ENCODE measurements around the gene CIBAR2. TPM values are rescaled to one million over a fixed set of nuclear protein-coding genes. Genes with fewer than 3 reads are reported as not detected.
A peak's percentile ranks its signal among the peaks of the same experiment; 100 is the strongest.

CIBAR2 gene
- total RNA-seq, 5 donors from 2014 or later (not counting 1 experiment from before 2014, with no cell fraction given) = not detected

DNA sequence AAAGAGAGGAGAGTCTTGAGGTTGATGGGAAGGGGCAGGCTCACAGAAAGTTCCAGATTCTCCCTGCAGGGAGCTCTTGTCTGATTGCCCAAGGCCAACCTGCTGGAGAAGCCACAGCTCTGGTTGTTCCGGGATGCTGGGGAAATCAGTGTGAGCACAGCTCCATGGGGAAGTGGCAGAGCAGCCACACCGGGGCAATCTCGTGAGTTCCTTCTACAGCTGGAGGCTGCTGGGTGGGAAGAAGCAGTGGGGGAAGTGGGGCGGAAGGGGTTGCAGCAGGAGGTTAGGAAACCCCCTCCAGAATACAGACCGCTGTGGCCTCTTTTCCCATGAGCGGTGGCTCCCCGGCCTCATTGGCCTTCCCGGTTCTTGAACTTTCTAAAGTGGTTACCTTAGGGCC, 50.7 kb downstream of the CIBAR2 start:
- Histone ChIP-seq H3K9me3 (no peaks in the 10 kb centered on the region), H3K4me1 (ENCODE audit: control insufficient read depth in 1 of 2, extremely low read depth in 1 of 2, insufficient read depth in 2 of 2, low read length in 2 of 2) (peaks cover 5 to 39% of the 10 kb centered on the region in 2 experiments), H3K27ac (ENCODE audit: low read length) (no peak overlapping the region), H3K27me3 (replicated peaks in 1 of 2; ENCODE audit: control insufficient read depth in 2 of 2, extremely low read depth in 1 of 2, insufficient read depth in 2 of 2, low read length in 1 of 2) (no peaks in the 10 kb centered on the region), H3K4me3 (ENCODE audit: control insufficient read depth in 1 of 2, extremely low read depth in 1 of 2, low read length in 1 of 2) (no peak overlapping the region), H3K36me3 (ENCODE audit: control insufficient read depth in 2 of 2, extremely low read depth in 1 of 2, insufficient read depth in 1 of 2, low read length in 1 of 2) (no peaks in the 10 kb centered on the region)
- Mint-ChIP-seq H3K4me3 (no peak overlapping the region), H3K9me3 (no peaks in the 10 kb centered on the region), H3K27me3 (no peaks in the 10 kb centered on the region), H3K27ac (no peak overlapping the region), H3K4me1 (peaks cover 26 to 49% (median 32%) of the 10 kb centered on the region in 3 donors), H3K36me3 (peaks cover 12% of the 10 kb centered on the region)
- CTCF ChIA-PET = interaction anchor here in 1 of 2 donors (0.5 kb wide), 1 partner anchor 107 kb away, joined by 3 read pairs; no protein-coding TSS in a partner anchor
- peak in 1 of 4 experiments; percentile 64 for ATAC-seq (replicated peaks in 1 of 4)
- WGBS (ENCODE audit: insufficient coverage) = 80% methylated on average over 5 of the region's 8 CpGs
- POLR2A ChIA-PET = no interaction called here
- DNase-seq = peak in 3 of 35 experiments; percentile 4 to 50 (median 25)

DNA sequence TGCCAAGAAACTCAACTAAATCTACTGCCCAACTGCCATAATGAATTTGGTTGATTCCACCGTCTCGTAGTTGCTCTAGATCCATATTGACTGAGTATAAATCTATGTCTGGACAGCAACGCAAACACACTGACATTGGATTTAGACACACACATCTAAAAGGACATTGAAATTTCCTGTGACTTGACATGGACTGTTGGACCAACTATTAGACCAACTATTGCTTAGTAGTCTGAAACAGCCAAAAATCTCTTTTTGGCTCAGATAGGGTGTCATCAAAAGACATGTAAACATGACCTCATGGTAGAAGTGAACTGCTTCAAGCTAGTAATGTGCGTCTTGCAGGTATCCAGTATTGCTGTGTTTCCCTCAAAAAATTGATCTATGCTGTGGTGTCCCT, 53.4 kb downstream of the CIBAR2 start:
- Mint-ChIP-seq H3K27me3 (no peaks in the 10 kb centered on the region), H3K4me1 (peaks cover 47 to 62% (median 54%) of the 10 kb centered on the region in 3 donors), H3K36me3 (peaks cover 7% of the 10 kb centered on the region), H3K4me3 (no peak overlapping the region), H3K27ac (peak overlapping the region in 1 of 2 donors; percentile 60), H3K9me3 (no peaks in the 10 kb centered on the region)
- no peaks in the 10 kb centered on the region for H3K36me3 ChIP-seq (ENCODE audit: control insufficient read depth in 2 of 2, extremely low read depth in 1 of 2, insufficient read depth in 1 of 2, low read length in 1 of 2)
- WGBS (ENCODE audit: insufficient coverage) = 60% methylated on average over 1 of the region's 4 CpGs
- ATAC-seq (replicated peaks in 1 of 4) (no peak), DNase-seq (no peak)
- no peak overlapping the region for H3K4me3 ChIP-seq (ENCODE audit: control insufficient read depth in 1 of 2, extremely low read depth in 1 of 2, low read length in 1 of 2)
- H3K4me1 ChIP-seq (ENCODE audit: control insufficient read depth in 1 of 2, extremely low read depth in 1 of 2, insufficient read depth in 2 of 2, low read length in 2 of 2) = peaks cover 18 to 60% of the 10 kb centered on the region in 2 experiments
- ChIA-PET POLR2A (no interaction called here), CTCF (interaction anchor here in 1 of 2 donors (0.7 kb wide), 1 partner anchor 24 kb away, joined by 3 read pairs; no protein-coding TSS in a partner anchor)
- H3K27ac ChIP-seq (ENCODE audit: low read length) = no peak overlapping the region
- no peaks in the 10 kb centered on the region for H3K27me3 ChIP-seq (replicated peaks in 1 of 2; ENCODE audit: control insufficient read depth in 2 of 2, extremely low read depth in 1 of 2, insufficient read depth in 2 of 2, low read length in 1 of 2)
- H3K9me3 ChIP-seq = no peaks in the 10 kb centered on the region

DNA sequence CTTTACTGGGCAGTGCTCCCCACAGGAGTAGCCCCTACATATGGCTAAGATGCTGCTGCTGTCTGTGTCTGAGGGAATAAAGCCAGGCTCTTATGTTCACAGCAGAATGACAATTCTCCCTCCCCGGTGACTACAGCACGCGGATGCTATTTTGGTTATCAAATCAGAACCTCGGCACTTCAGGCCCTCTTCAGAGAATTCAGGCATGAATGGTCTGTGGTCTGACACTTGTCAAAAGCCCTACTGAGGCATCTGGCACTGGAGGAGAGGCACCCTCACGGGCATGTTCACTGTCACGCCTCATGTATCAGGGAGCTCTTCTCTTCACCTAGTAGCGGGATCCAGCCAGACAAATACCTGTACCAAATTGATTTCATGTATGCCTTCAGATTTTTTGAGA, 54.3 kb downstream of the CIBAR2 start:
- CTCF ChIA-PET = no interaction called here
- H3K4me1 Mint-ChIP-seq = peaks cover 47 to 56% (median 53%) of the 10 kb centered on the region in 3 donors

DNA sequence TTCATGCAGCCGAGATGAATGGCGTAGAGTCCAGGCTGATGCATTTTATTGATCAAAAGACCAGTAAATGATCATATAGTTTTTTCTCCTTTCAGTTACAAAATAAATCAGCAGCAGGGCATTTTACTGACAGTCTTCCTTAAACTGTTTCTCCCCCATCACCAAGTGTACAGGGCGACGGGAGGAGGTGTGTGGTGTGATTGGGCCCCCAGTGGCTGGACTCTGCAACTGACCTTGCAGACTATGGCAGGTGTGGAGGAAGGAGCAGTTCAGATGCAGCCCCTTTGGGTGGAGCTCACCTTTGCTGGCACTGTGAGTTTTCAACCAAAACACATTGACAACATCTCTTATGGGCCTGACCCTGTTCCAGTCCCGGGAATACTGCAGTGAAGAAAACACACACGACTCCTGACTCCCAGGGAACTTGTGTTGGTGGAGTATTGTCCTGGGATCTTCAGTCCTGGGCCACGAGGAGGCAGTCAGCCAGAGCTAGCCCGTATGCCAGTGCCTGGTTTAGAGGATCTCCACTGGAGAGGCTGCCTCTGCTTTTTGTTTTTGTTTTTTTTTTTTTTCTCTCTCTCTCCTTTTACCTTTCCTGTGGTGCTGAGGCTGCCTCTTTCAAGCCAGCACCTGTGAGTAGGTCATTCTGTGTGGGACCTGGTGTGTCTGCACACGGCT, 54.9 kb downstream of the CIBAR2 start:
- no peaks in the 10 kb centered on the region for H3K9me3 Mint-ChIP-seq
- WGBS (ENCODE audit: insufficient coverage) = 93% methylated on average over 3 of the region's 9 CpGs
- no peaks in the 10 kb centered on the region for H3K27me3 Mint-ChIP-seq
- Histone ChIP-seq H3K36me3 (ENCODE audit: control insufficient read depth in 2 of 2, extremely low read depth in 1 of 2, insufficient read depth in 1 of 2, low read length in 1 of 2) (peaks cover 0 to 2% of the 10 kb centered on the region in 2 donors), H3K27ac (ENCODE audit: low read length) (peak overlapping the region; percentile 92), H3K9me3 (no peaks in the 10 kb centered on the region), H3K27me3 (replicated peaks in 1 of 2; ENCODE audit: control insufficient read depth in 2 of 2, extremely low read depth in 1 of 2, insufficient read depth in 2 of 2, low read length in 1 of 2) (no peaks in the 10 kb centered on the region), H3K4me3 (ENCODE audit: control insufficient read depth in 1 of 2, extremely low read depth in 1 of 2, low read length in 1 of 2) (no peak overlapping the region), H3K4me1 (ENCODE audit: control insufficient read depth in 1 of 2, extremely low read depth in 1 of 2, insufficient read depth in 2 of 2, low read length in 2 of 2) (peaks cover 18 to 53% of the 10 kb centered on the region in 2 experiments)
- ChIA-PET CTCF (interaction anchor here in 1 of 2 donors (1.9 kb wide), 1 partner anchor 29 kb away, joined by 6 read pairs; no protein-coding TSS in a partner anchor), POLR2A (interaction anchor here in 1 of 2 donors (0.7 kb wide), 1 partner anchor 694 kb away, joined by 3 read pairs; no protein-coding TSS in a partner anchor)
- H3K27ac Mint-ChIP-seq = peak overlapping the region; percentile 95 to 97
- H3K4me3 Mint-ChIP-seq = peak overlapping the region in 2 of 3 donors; percentile 17 to 69
- peaks cover 7% of the 10 kb centered on the region for H3K36me3 Mint-ChIP-seq
- ATAC-seq (replicated peaks in 1 of 4) = no peak
- peaks cover 47 to 52% (median 52%) of the 10 kb centered on the region in 3 donors for H3K4me1 Mint-ChIP-seq
- DNase-seq = no peak

More for the DNA sequence above, 54.3 kb downstream of the CIBAR2 start:
- DNase-seq (no peak), ATAC-seq (replicated peaks in 1 of 4) (no peak)
- Histone ChIP-seq H3K4me1 (ENCODE audit: control insufficient read depth in 1 of 2, extremely low read depth in 1 of 2, insufficient read depth in 2 of 2, low read length in 2 of 2) (peaks cover 18 to 58% of the 10 kb centered on the region in 2 experiments), H3K4me3 (ENCODE audit: control insufficient read depth in 1 of 2, extremely low read depth in 1 of 2, low read length in 1 of 2) (no peak overlapping the region), H3K9me3 (no peaks in the 10 kb centered on the region), H3K27ac (ENCODE audit: low read length) (peak overlapping the region; percentile 92), H3K36me3 (ENCODE audit: control insufficient read depth in 2 of 2, extremely low read depth in 1 of 2, insufficient read depth in 1 of 2, low read length in 1 of 2) (no peaks in the 10 kb centered on the region), H3K27me3 (replicated peaks in 1 of 2; ENCODE audit: control insufficient read depth in 2 of 2, extremely low read depth in 1 of 2, insufficient read depth in 2 of 2, low read length in 1 of 2) (no peaks in the 10 kb centered on the region)
- H3K9me3 Mint-ChIP-seq = no peaks in the 10 kb centered on the region
- peak overlapping the region; percentile 95 to 97 for H3K27ac Mint-ChIP-seq
- WGBS (ENCODE audit: insufficient coverage) = 89% methylated on average over 6 of the region's 7 CpGs
- peak overlapping the region in 1 of 3 donors; percentile 69 for H3K4me3 Mint-ChIP-seq
- no peaks in the 10 kb centered on the region for H3K27me3 Mint-ChIP-seq
- POLR2A ChIA-PET = interaction anchor here in 1 of 2 donors (0.7 kb wide), 1 partner anchor 695 kb away, joined by 3 read pairs; no protein-coding TSS in a partner anchor
- peaks cover 7% of the 10 kb centered on the region for H3K36me3 Mint-ChIP-seq

DNA sequence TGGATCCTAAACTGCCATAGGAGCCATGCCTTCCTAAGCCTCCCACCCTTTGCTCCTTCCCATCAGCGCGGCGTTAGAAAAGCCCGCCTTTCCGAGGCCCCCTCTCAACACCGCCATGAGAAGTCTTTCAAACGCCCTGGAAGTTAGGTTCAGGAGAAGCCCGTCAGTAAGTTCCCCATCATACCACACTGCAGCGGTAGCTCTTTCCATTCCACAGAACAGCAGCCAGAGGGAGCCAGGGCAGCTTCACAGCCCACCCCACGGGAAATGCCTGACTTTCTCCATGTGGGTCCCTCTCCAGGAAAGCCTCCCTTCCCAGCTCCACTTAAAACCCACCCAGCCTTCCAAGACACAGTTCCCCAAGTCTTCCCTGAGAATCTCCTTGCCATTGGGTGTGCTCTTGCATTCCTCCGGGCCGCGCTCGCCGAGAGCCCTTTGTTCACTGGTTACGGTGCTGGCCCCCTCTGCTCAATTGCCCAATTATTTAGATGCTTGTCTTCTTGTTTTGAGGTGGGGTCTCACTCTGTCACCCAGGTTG, 56.0 kb downstream of the CIBAR2 start:
- POLR2A ChIA-PET = interaction anchor here in 1 of 2 donors (0.6 to 1.3 kb wide), 2 partner anchors 45 to 48 kb away, joined by 4 to 8 read pairs; partner anchors contain the start of gene ZDHHC7
- CTCF ChIA-PET = interaction anchor here in 1 of 2 donors (1.9 kb wide), 1 partner anchor 30 kb away, joined by 6 read pairs; no protein-coding TSS in a partner anchor
- H3K36me3 ChIP-seq (ENCODE audit: control insufficient read depth in 2 of 2, extremely low read depth in 1 of 2, insufficient read depth in 1 of 2, low read length in 1 of 2) = peaks cover 0 to 2% of the 10 kb centered on the region in 2 donors
- H3K36me3 Mint-ChIP-seq = peaks cover 2% of the 10 kb centered on the region
- H3K4me1 Mint-ChIP-seq = peaks cover 41 to 45% (median 43%) of the 10 kb centered on the region in 3 donors
- H3K27ac ChIP-seq (ENCODE audit: low read length) = peak overlapping the region; percentile 92
- H3K4me3 ChIP-seq (ENCODE audit: control insufficient read depth in 1 of 2, extremely low read depth in 1 of 2, low read length in 1 of 2) = peak overlapping the region; percentile 34 to 60
- ATAC-seq (replicated peaks in 1 of 4) = no peak
- H3K27ac Mint-ChIP-seq = peak overlapping the region; percentile 95 to 97
- no peaks in the 10 kb centered on the region for H3K27me3 ChIP-seq (replicated peaks in 1 of 2; ENCODE audit: control insufficient read depth in 2 of 2, extremely low read depth in 1 of 2, insufficient read depth in 2 of 2, low read length in 1 of 2)
- no peaks in the 10 kb centered on the region for H3K9me3 ChIP-seq
- peak in 1 of 35 experiments; percentile 45 for DNase-seq
- H3K4me3 Mint-ChIP-seq = peak overlapping the region; percentile 61 to 75 (median 69)
- 83% methylated on average over 15 of the region's 16 CpGs for WGBS (ENCODE audit: insufficient coverage)
- H3K9me3 Mint-ChIP-seq = no peaks in the 10 kb centered on the region
- peaks cover 18 to 43% of the 10 kb centered on the region in 2 experiments for H3K4me1 ChIP-seq (ENCODE audit: control insufficient read depth in 1 of 2, extremely low read depth in 1 of 2, insufficient read depth in 2 of 2, low read length in 2 of 2)
- no peaks in the 10 kb centered on the region for H3K27me3 Mint-ChIP-seq

Data from T-cell (primary cell).